ENCODE results near the gene PREX1. TPM values are rescaled to one million over a fixed set of nuclear protein-coding genes. Genes with fewer than 3 reads are reported as not detected.

Gene PREX1
- total and polyA plus RNA-seq, 12 donors = 10.1 to 85.1 (median 42.9) TPM

- intact Hi-C loops (cut with DNase I) = no loop called here
- Histone ChIP-seq H3K4me3 (no peak overlapping the region), H3K9me3 (replicated peaks in 1 of 3) (no peaks in the 10 kb centered on the region), H3K27ac (no peak overlapping the region), H3K36me3 (replicated peaks in 1 of 2) (peaks cover 0 to under 1% of the 10 kb centered on the region in 2 donors), H3K27me3 (no peaks in the 10 kb centered on the region), H3K4me1 (replicated peaks in 1 of 2) (no peaks in the 10 kb centered on the region)
- no peak for TF ChIP-seq POLR2A (IDR thresholded peaks at IDR 0.05)
- TF ChIP-seq CTCF (IDR thresholded peaks at IDR 0.05) = no peak
- no peak for DNase-seq
- 79 to 87% (median 82%) methylated on average over 13 to 14 of the region's 14 CpGs for WGBS, 4 donors
Observed at GRCh38 chr20:48661575-48662455, 166.0 kb downstream of the PREX1 start.

- no peaks in the 10 kb centered on the region for H3K27me3 ChIP-seq
- WGBS, 4 donors = 93 to 97% (median 94%) methylated on average over 8 to 9 of the region's 9 CpGs
- no peak overlapping the region for H3K27ac ChIP-seq
- H3K4me1 ChIP-seq (replicated peaks in 1 of 2) = no peaks in the 10 kb centered on the region
- H3K4me3 ChIP-seq = no peak overlapping the region
- no peaks in the 10 kb centered on the region for H3K9me3 ChIP-seq (replicated peaks in 1 of 3)
- no peak for DNase-seq
- TF ChIP-seq POLR2A (IDR thresholded peaks at IDR 0.05) (no peak), CTCF (IDR thresholded peaks at IDR 0.05) (no peak)
- H3K36me3 ChIP-seq (replicated peaks in 1 of 2) = peaks cover 0 to 11% of the 10 kb centered on the region in 2 donors
- intact Hi-C loops (cut with DNase I) = no loop called here
Observed at GRCh38 chr20:48660788-48661187, 167.0 kb downstream of the PREX1 start.

GRCh38 chr20:48659858-48660257 is 167.9 kb downstream of the PREX1 start:
- Histone ChIP-seq H3K27me3 (no peaks in the 10 kb centered on the region), H3K27ac (no peak overlapping the region), H3K4me1 (replicated peaks in 1 of 2) (no peaks in the 10 kb centered on the region), H3K4me3 (no peak overlapping the region), H3K9me3 (replicated peaks in 1 of 3) (no peaks in the 10 kb centered on the region), H3K36me3 (replicated peaks in 1 of 2) (peaks cover 0 to 19% of the 10 kb centered on the region in 2 donors)
- DNase-seq = no peak
- intact Hi-C loops (cut with DNase I) = no loop called here
- TF ChIP-seq POLR2A (IDR thresholded peaks at IDR 0.05) (no peak), CTCF (IDR thresholded peaks at IDR 0.05) (no peak)
- WGBS, 4 donors = 76 to 89% (median 86%) methylated on average over 5 to 8 of the region's 8 CpGs

DNA sequence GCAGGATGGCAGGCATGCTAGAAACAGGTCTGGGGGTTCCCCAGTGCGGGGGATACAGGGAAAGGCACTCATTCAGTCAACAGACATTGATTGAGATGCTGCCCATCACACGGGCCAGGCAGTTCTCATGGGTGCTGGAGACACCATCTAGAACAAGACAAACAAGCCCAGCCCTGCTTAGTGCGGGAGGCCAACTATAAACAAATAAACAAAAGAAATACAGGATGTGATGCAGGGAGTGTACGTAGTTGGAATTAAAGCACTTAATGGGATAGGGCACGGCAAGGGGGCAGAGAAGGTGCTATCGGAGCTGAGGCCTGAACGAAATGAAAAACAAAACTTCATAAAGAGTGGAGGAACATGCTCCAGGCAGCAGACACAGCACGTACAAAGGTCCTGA is 169.3 kb downstream of the PREX1 start:
- Histone ChIP-seq H3K36me3 (replicated peaks in 1 of 2) (peaks cover 0 to 30% of the 10 kb centered on the region in 2 donors), H3K4me3 (no peak overlapping the region), H3K27me3 (no peaks in the 10 kb centered on the region), H3K4me1 (replicated peaks in 1 of 2) (peaks cover 3 to 5% of the 10 kb centered on the region in 2 donors), H3K9me3 (replicated peaks in 1 of 3) (no peaks in the 10 kb centered on the region), H3K27ac (no peak overlapping the region)
- intact Hi-C loops (cut with DNase I) = no loop called here
- no peak for TF ChIP-seq CTCF (IDR thresholded peaks at IDR 0.05)
- no peak for TF ChIP-seq POLR2A (IDR thresholded peaks at IDR 0.05)
- no peak for DNase-seq
- 81 to 88% (median 85%) methylated on average over 8 of the region's 8 CpGs for WGBS, 4 donors

All from adrenal gland (tissue), 12 donors.